Skeletal muscle tissue (tissue), 4 donors: ENCODE data around the gene DDT. TPM values are rescaled to one million over a fixed set of nuclear protein-coding genes. Genes with fewer than 3 reads are reported as not detected.
"Not testable (repeated sequence)": the region's sequence is repeated elsewhere in the genome, so short reads cannot be mapped to it uniquely, and the experiment has no call there.

Source experiments
- H3K27ac ChIP-seq: one replicate; pipeline ENCODE4 v1.7.0; 2013; ENCODE audit warnings: mild to moderate bottlenecking, low read depth, low read length, inconsistent platforms
- H3K27me3 ChIP-seq, 3 donors: one replicate each; pipeline ENCODE4 v1.7.0; 2013; ENCODE audit warnings: low read length in 3 of 3; ENCODE audit not compliant: control insufficient read depth in 3 of 3, insufficient read depth in 3 of 3
- H3K36me3 ChIP-seq, 3 donors: one replicate each; pipeline ENCODE4 v1.7.0; 2013; ENCODE audit warnings: low read length in 3 of 3; ENCODE audit not compliant: control insufficient read depth in 3 of 3, insufficient read depth in 3 of 3
- H3K4me1 ChIP-seq, 3 donors: one replicate each; pipeline ENCODE4 v1.7.0; 2013; ENCODE audit warnings: low read length in 3 of 3, mild to moderate bottlenecking in 3 of 3; ENCODE audit not compliant: control insufficient read depth in 3 of 3, insufficient read depth in 3 of 3
- H3K4me3 ChIP-seq, 3 donors: one replicate each; pipeline ENCODE4 v1.7.0; 2013; ENCODE audit warnings: low read length in 3 of 3
- H3K9ac ChIP-seq, 3 donors: one replicate each; pipeline ENCODE4 v1.7.0; 2013; ENCODE audit warnings: low read length in 3 of 3, mild to moderate bottlenecking in 3 of 3, moderate library complexity in 2 of 3, low read depth in 1 of 3
- H3K9me3 ChIP-seq, 3 donors: one replicate each; pipeline ENCODE4 v1.7.0; 2013; ENCODE audit warnings: low read length in 3 of 3; ENCODE audit not compliant: control insufficient read depth in 3 of 3
- total RNA-seq: library from RNA; depleted of rRNA; stranded (reverse); fragments of >200 nt; gene quantifications from one replicate; pipeline ENCODE4 v1.2.3, GENCODE V29; 2014
- donor health status: Osteomylitis.

DDT gene
- total RNA-seq, 1 donor from 2014 or later, result 39.7 TPM

- H3K4me1 ChIP-seq, result peaks cover 0 to 23% (median 4%) of the 10 kb centered on the region in 3 donors
These were observed 2.3 kb downstream of the DDT start for GRCh38 chr22:23971927-23972326.

DNA sequence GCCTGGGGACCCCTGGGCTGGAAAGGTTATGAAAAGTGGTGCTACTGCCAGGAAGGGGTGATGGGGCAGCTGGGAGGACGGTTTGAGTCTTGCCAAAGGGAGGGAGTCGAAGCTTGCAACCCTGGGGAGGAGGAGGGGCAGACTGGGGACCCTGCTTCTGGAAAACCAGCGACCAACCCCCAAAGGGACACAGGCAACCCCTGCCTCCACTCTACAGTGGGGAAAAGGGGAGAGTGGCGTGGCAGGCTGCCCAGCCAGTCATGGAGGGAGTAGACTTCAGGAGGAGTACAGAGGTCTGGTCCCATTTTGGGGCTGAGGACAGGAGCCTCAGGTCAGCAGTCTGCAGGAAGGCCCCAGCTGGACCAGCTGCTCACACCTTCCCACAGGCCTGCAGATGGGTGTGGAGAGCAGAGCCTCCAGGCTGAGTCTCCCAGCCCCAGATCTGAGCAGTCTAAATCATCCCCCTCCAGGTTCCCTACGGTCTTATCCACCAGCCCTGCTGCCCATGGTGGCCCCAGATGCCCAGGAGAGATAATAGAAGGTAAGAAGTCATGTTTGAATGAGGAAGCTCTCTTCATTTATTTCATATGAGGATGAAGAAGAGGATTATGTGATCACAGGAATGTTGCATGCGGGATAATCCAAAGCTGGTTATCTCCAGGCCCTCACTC is 3.3 kb downstream of the DDT start:
- H3K27me3 ChIP-seq, result no peaks in the 10 kb centered on the region
- no peaks in the 10 kb centered on the region for H3K9me3 ChIP-seq
- no peak overlapping the region for H3K4me3 ChIP-seq
- no peak overlapping the region for H3K27ac ChIP-seq
- peak overlapping the region in 1 of 3 donors; percentile 25 for H3K9ac ChIP-seq
- H3K4me1 ChIP-seq, result peaks cover 0 to 23% (median 4%) of the 10 kb centered on the region in 3 donors
- H3K36me3 ChIP-seq, result peaks cover 25 to 29% (median 28%) of the 10 kb centered on the region in 3 donors

More at GRCh38 chr22:23971927-23972326, 2.3 kb downstream of the DDT start:
- not testable (repeated sequence) for H3K27me3 ChIP-seq, H3K4me3 ChIP-seq, H3K9me3 ChIP-seq, H3K27ac ChIP-seq
- Histone ChIP-seq H3K9ac (peak overlapping the region in 1 of 3 donors; percentile 8), H3K36me3 (peaks cover 25 to 29% (median 28%) of the 10 kb centered on the region in 3 donors)

GRCh38 chr22:23970201-23970641 is 4.0 kb downstream of the DDT start:
- Histone ChIP-seq H3K4me3 (no peak overlapping the region), H3K4me1 (peaks cover 0 to 23% (median 4%) of the 10 kb centered on the region in 3 donors), H3K9me3 (no peaks in the 10 kb centered on the region), H3K27ac (no peak overlapping the region), H3K27me3 (no peaks in the 10 kb centered on the region), H3K36me3 (peaks cover 25 to 29% (median 28%) of the 10 kb centered on the region in 3 donors), H3K9ac (no peak overlapping the region)

GRCh38 chr22:23969071-23969470 is 5.2 kb downstream of the DDT start:
- H3K9me3 ChIP-seq, result no peaks in the 10 kb centered on the region
- peaks cover 25 to 29% (median 28%) of the 10 kb centered on the region in 3 donors for H3K36me3 ChIP-seq
- peaks cover 0 to 23% (median 4%) of the 10 kb centered on the region in 3 donors for H3K4me1 ChIP-seq
- no peak overlapping the region for H3K4me3 ChIP-seq
- no peak overlapping the region for H3K27ac ChIP-seq
- no peak overlapping the region for H3K9ac ChIP-seq
- no peaks in the 10 kb centered on the region for H3K27me3 ChIP-seq

- not testable (repeated sequence) for H3K4me3 ChIP-seq, H3K9ac ChIP-seq, H3K27me3 ChIP-seq, H3K9me3 ChIP-seq, H3K27ac ChIP-seq
- Histone ChIP-seq H3K36me3 (peaks cover 22 to 25% (median 24%) of the 10 kb centered on the region in 3 donors), H3K4me1 (peaks cover 0 to 20% (median under 1%) of the 10 kb centered on the region in 3 donors)
These were observed 7.7 kb downstream of the DDT start, which contains the start of gene DDTL for GRCh38 chr22:23966568-23966967. TSS of gene DDTL (plus strand) at chr22:23966888. CDS start at chr22:23966915, 27 bp downstream.

- not testable (repeated sequence) for H3K27me3 ChIP-seq, H3K4me3 ChIP-seq, H3K27ac ChIP-seq, H3K9ac ChIP-seq, H3K9me3 ChIP-seq
- Histone ChIP-seq H3K4me1 (peaks cover 0 to 19% (median 0%) of the 10 kb centered on the region in 3 donors), H3K36me3 (peaks cover 17 to 22% (median 19%) of the 10 kb centered on the region in 3 donors)
These were observed 8.1 kb downstream of the DDT start for GRCh38 chr22:23966094-23966493.

DNA sequence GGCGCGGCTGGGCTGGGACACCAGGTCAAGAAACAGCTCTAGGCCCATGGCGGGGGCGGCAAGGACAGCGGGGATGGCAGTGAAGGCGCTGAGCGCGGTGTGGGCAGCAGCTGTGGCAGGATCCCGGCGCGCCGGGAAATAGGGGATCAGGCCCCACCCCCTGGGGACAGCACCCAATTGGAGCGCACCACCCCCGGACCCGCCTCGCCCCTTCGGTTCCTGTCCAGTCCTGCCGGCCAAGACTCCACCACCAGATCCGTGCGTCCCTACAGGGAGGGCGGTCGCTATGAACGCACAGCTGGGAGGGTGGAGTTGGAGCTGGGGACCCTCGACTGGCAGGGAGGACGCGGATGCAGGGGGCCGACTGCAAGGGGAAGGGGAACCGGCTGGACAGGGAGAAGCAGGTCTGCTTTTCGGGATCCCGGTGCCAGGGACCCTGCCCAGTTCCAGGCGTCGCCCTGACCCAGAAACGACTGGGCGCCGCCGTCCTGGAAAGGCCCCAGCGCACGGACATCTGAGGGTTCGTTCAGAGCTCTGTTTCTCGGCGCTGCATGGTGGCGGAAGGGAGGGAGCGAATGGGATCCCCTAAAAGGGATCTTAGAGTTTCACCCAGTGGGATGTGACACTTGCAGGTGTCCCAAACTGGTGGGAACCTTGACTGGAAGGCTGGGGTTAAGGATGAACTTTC is 13.0 kb downstream of the DDT start, which contains the start of gene GSTT2B:
Gene GSTT2B (minus strand): TSS at position 112 of the 688 bp plus-strand sequence. CDS start 64 bp downstream, at position 48.
- not testable (repeated sequence) for H3K27me3 ChIP-seq, H3K9me3 ChIP-seq, H3K4me3 ChIP-seq, H3K9ac ChIP-seq, H3K4me1 ChIP-seq, H3K36me3 ChIP-seq, H3K27ac ChIP-seq

- not testable (repeated sequence) for H3K36me3 ChIP-seq, H3K27me3 ChIP-seq, H3K9ac ChIP-seq, H3K9me3 ChIP-seq, H3K27ac ChIP-seq, H3K4me1 ChIP-seq, H3K4me3 ChIP-seq
These were observed 17.8 kb downstream of the DDT start for GRCh38 chr22:23956301-23956900.

DNA sequence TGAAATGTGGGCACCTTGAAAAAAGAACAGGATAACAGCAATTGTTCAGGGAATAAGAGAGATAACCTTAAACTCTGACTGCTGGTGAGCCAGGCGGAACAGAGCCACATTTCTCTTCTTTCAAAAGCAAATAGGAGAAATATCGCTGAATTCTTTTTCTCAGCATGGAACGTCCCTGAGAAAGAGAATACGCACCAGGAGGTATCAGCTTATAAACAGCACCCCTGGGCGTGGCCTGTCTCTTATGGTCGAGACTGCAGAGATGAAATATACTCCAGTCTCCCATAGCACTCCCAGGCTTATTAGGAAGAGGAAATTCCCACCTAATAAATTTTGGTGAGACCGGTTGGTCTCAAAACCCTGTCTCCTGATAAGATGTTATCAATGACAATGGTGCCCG is 18.4 kb downstream of the DDT start:
- H3K36me3 ChIP-seq, H3K27ac ChIP-seq, H3K9ac ChIP-seq: not testable (repeated sequence)

GRCh38 chr22:23954991-23955305 is 19.3 kb downstream of the DDT start:
- H3K4me3 ChIP-seq, H3K27me3 ChIP-seq, H3K27ac ChIP-seq, H3K9ac ChIP-seq, H3K9me3 ChIP-seq, H3K36me3 ChIP-seq, H3K4me1 ChIP-seq: not testable (repeated sequence)

More for the DNA sequence above, 18.4 kb downstream of the DDT start:
- not testable (repeated sequence) for H3K27me3 ChIP-seq, H3K4me1 ChIP-seq, H3K4me3 ChIP-seq, H3K9me3 ChIP-seq
